GM18498 (cell line): Measurements from ENCODE around the gene DSEL.

Experiments
- ATAC-seq: cut with Tn5 transposase; IDR thresholded peaks from one replicate; pipeline ENCODE4 v1.9.1; 2021; ENCODE audit warnings: mild to moderate bottlenecking, moderate library complexity; ENCODE audit not compliant: unreplicated experiment

Gene DSEL

GRCh38 chr18:67504739-67505138 is 11.8 kb downstream of the DSEL start:
- no peak for ATAC-seq

- no peak for ATAC-seq
Observed at GRCh38 chr18:67500522-67501205, 15.9 kb downstream of the DSEL start.

GRCh38 chr18:67496469-67496868 is 20.1 kb downstream of the DSEL start:
- no peak for ATAC-seq

GRCh38 chr18:67486534-67486933 is 30.0 kb downstream of the DSEL start:
- no peak for ATAC-seq

- ATAC-seq: no peak
Observed at GRCh38 chr18:67485655-67486054, 30.9 kb downstream of the DSEL start.

GRCh38 chr18:67484458-67484857 is 32.1 kb downstream of the DSEL start:
- no peak for ATAC-seq

- no peak for ATAC-seq
Observed at GRCh38 chr18:67483952-67484351, 32.6 kb downstream of the DSEL start.

GRCh38 chr18:67483237-67483636 is 33.3 kb downstream of the DSEL start:
- ATAC-seq: no peak

- no peak for ATAC-seq
Observed at GRCh38 chr18:67478249-67478648, 38.3 kb downstream of the DSEL start.

- no peak for ATAC-seq
Observed at GRCh38 chr18:67477522-67477921, 39.0 kb downstream of the DSEL start.

- ATAC-seq: no peak
Observed at GRCh38 chr18:67476585-67476984, 39.9 kb downstream of the DSEL start.

- no peak for ATAC-seq
Observed at GRCh38 chr18:67475673-67476072, 40.8 kb downstream of the DSEL start.

- no peak for ATAC-seq
Observed at GRCh38 chr18:67468038-67468437, 48.5 kb downstream of the DSEL start.

- ATAC-seq: no peak
Observed at GRCh38 chr18:67467188-67467587, 49.3 kb downstream of the DSEL start.

GRCh38 chr18:67464499-67464898 is 52.0 kb downstream of the DSEL start:
- no peak for ATAC-seq

- ATAC-seq: peak; percentile 65
Observed at GRCh38 chr18:67463829-67464228, 52.7 kb downstream of the DSEL start.

- ATAC-seq: no peak
Observed at GRCh38 chr18:67456711-67457110, 59.8 kb downstream of the DSEL start.
